Activated CD4-positive, alpha-beta memory T cell treated with anti-CD3 and anti-CD28 coated beads for 36 hours (primary cell): ENCODE results near the gene SYCN. TPM values are rescaled to one million over a fixed set of nuclear protein-coding genes. Genes with fewer than 3 reads are reported as not detected.
"Not testable (repeated sequence)": the region's sequence is repeated elsewhere in the genome, so short reads cannot be mapped to it uniquely, and the experiment has no call there.

Experiments
- CTCF ChIA-PET: fragments of 350-600 bp; sonication (Branson Sonifier 250); formaldehyde crosslinking; loops from one replicate; lab custom pipeline; 2021; ENCODE audit warnings: antibody characterized with exemption, inconsistent platforms; lab: Charles Lee
- POLR2A ChIA-PET: fragments of 350-600 bp; sonication (Branson Sonifier 250); formaldehyde crosslinking; loops from one replicate; lab custom pipeline; 2021; ENCODE audit warnings: antibody characterized with exemption; lab: Charles Lee
- DNase-seq: peaks from one replicate; pipeline ENCODE4 v3.0.0-alpha.2; 2020
- H3K27ac Mint-ChIP-seq: one replicate; pipeline ENCODE4 v1.8.0; 2021; ENCODE audit warnings: mixed read lengths
- H3K27me3 Mint-ChIP-seq: one replicate; pipeline ENCODE4 v1.8.0; 2021; ENCODE audit warnings: mixed read lengths
- H3K36me3 Mint-ChIP-seq: one replicate; pipeline ENCODE4 v1.8.0; 2021; ENCODE audit warnings: mixed read lengths
- H3K4me1 Mint-ChIP-seq: one replicate; pipeline ENCODE4 v1.8.0; 2021; ENCODE audit warnings: low read depth, mixed read lengths
- H3K4me3 Mint-ChIP-seq: one replicate; pipeline ENCODE4 v1.8.0; 2021; ENCODE audit warnings: mild to moderate bottlenecking, mixed read lengths
- H3K9me3 Mint-ChIP-seq: one replicate; pipeline ENCODE4 v1.8.0; 2021; ENCODE audit warnings: mixed read lengths
- intact Hi-C: fragments of 100-400 bp; cut with micrococcal nuclease; formaldehyde crosslinking; loops from one replicate; pipeline ENCODE4 v1.15.1; 2023
- total RNA-seq, 2 experiments: library from RNA; stranded (reverse); gene quantifications; one replicate each; pipeline ENCODE4 v1.2.3, GENCODE V29; 2021

The SYCN gene
- total RNA-seq, 2 experiments from 2014 or later, result not detected

- H3K4me1 Mint-ChIP-seq, DNase-seq, CTCF ChIA-PET, intact Hi-C loops, H3K4me3 Mint-ChIP-seq, H3K27me3 Mint-ChIP-seq, POLR2A ChIA-PET, H3K36me3 Mint-ChIP-seq, H3K9me3 Mint-ChIP-seq, H3K27ac Mint-ChIP-seq: not testable (repeated sequence)
Observed at GRCh38 chr19:39243741-39244140, 39.7 kb upstream of the SYCN start.

- intact Hi-C loops, result no loop called here
- ChIA-PET CTCF (no interaction called here), POLR2A (no interaction called here)
- H3K9me3 Mint-ChIP-seq, result no peaks in the 10 kb centered on the region
- no peak for DNase-seq
- peaks cover 20% of the 10 kb centered on the region for H3K4me1 Mint-ChIP-seq
- no peaks in the 10 kb centered on the region for H3K27me3 Mint-ChIP-seq
- H3K4me3 Mint-ChIP-seq, result no peak overlapping the region
- no peak overlapping the region for H3K27ac Mint-ChIP-seq
- H3K36me3 Mint-ChIP-seq, result no peaks in the 10 kb centered on the region
Observed at GRCh38 chr19:39240421-39240820, 36.4 kb upstream of the SYCN start.

GRCh38 chr19:39238944-39239343 is 34.9 kb upstream of the SYCN start:
- no peak overlapping the region for H3K4me3 Mint-ChIP-seq
- POLR2A ChIA-PET, result no interaction called here
- peaks cover 20% of the 10 kb centered on the region for H3K4me1 Mint-ChIP-seq
- no peaks in the 10 kb centered on the region for H3K27me3 Mint-ChIP-seq
- H3K36me3 Mint-ChIP-seq, result no peaks in the 10 kb centered on the region
- DNase-seq, result no peak
- no peak overlapping the region for H3K27ac Mint-ChIP-seq
- intact Hi-C loops, result no loop called here
- CTCF ChIA-PET, result no interaction called here
- H3K9me3 Mint-ChIP-seq, result no peaks in the 10 kb centered on the region

- intact Hi-C loops, result no loop called here
- H3K36me3 Mint-ChIP-seq, result no peaks in the 10 kb centered on the region
- POLR2A ChIA-PET, result no interaction called here
Observed at GRCh38 chr19:39238209-39238608, 34.1 kb upstream of the SYCN start.

GRCh38 chr19:39237200-39238184 is 33.4 kb upstream of the SYCN start:
- Mint-ChIP-seq H3K4me1 (peaks cover 20% of the 10 kb centered on the region), H3K9me3 (no peaks in the 10 kb centered on the region), H3K4me3 (peak overlapping the region; percentile 20), H3K27me3 (no peaks in the 10 kb centered on the region), H3K27ac (no peak overlapping the region), H3K36me3 (no peaks in the 10 kb centered on the region)
- peak; percentile 71 for DNase-seq
- intact Hi-C loops, result no loop called here
- ChIA-PET CTCF (interaction anchor here (0.7 to 1.3 kb wide), 5 partner anchors 24 to 175 kb away, joined by 3 to 4 read pairs (median 3); partner anchors contain the start of gene PLEKHG2), POLR2A (interaction anchor here (0.5 kb wide), 1 partner anchor 835 kb away, joined by 3 read pairs; no protein-coding TSS in a partner anchor)

More at GRCh38 chr19:39238209-39238608, 34.1 kb upstream of the SYCN start:
- no peaks in the 10 kb centered on the region for H3K9me3 Mint-ChIP-seq
- no peaks in the 10 kb centered on the region for H3K27me3 Mint-ChIP-seq
- no peak overlapping the region for H3K27ac Mint-ChIP-seq
- no peak for DNase-seq
- peaks cover 20% of the 10 kb centered on the region for H3K4me1 Mint-ChIP-seq
- CTCF ChIA-PET, result interaction anchor here (0.7 to 1.3 kb wide), 4 partner anchors 23 to 174 kb away, joined by 3 to 4 read pairs (median 3); partner anchors contain the start of gene PLEKHG2
- H3K4me3 Mint-ChIP-seq, result peak overlapping the region; percentile 20

GRCh38 chr19:39236527-39236926 is 32.5 kb upstream of the SYCN start:
- H3K9me3 Mint-ChIP-seq, result no peaks in the 10 kb centered on the region
- no peaks in the 10 kb centered on the region for H3K36me3 Mint-ChIP-seq
- intact Hi-C loops, result no loop called here
- POLR2A ChIA-PET, result no interaction called here
- CTCF ChIA-PET, result no interaction called here
- no peaks in the 10 kb centered on the region for H3K27me3 Mint-ChIP-seq
- no peak overlapping the region for H3K27ac Mint-ChIP-seq
- H3K4me1 Mint-ChIP-seq, result peaks cover 20% of the 10 kb centered on the region
- peak; percentile 38 for DNase-seq
- H3K4me3 Mint-ChIP-seq, result no peak overlapping the region

- Mint-ChIP-seq H3K9me3 (no peaks in the 10 kb centered on the region), H3K27ac (no peak overlapping the region), H3K36me3 (no peaks in the 10 kb centered on the region), H3K4me1 (peaks cover 12% of the 10 kb centered on the region), H3K27me3 (no peaks in the 10 kb centered on the region), H3K4me3 (no peak overlapping the region)
- POLR2A ChIA-PET, result no interaction called here
- intact Hi-C loops, result no loop called here
- CTCF ChIA-PET, result interaction anchor here (1.3 kb wide), 1 partner anchor 94 kb away, joined by 4 read pairs; no protein-coding TSS in a partner anchor
- DNase-seq, result no peak
Observed at GRCh38 chr19:39232708-39233107, 28.6 kb upstream of the SYCN start.

GRCh38 chr19:39230096-39230764 is 26.2 kb upstream of the SYCN start:
- H3K4me1 Mint-ChIP-seq, result no peaks in the 10 kb centered on the region
- no peak overlapping the region for H3K4me3 Mint-ChIP-seq
- no peaks in the 10 kb centered on the region for H3K9me3 Mint-ChIP-seq
- H3K27ac Mint-ChIP-seq, result no peak overlapping the region
- POLR2A ChIA-PET, result no interaction called here
- no peaks in the 10 kb centered on the region for H3K36me3 Mint-ChIP-seq
- CTCF ChIA-PET, result no interaction called here
- no peak for DNase-seq
- no peaks in the 10 kb centered on the region for H3K27me3 Mint-ChIP-seq
- intact Hi-C loops, result no loop called here

- intact Hi-C loops, result no loop called here
- Mint-ChIP-seq H3K36me3 (no peaks in the 10 kb centered on the region), H3K27me3 (peaks cover 18% of the 10 kb centered on the region), H3K4me3 (no peak overlapping the region), H3K4me1 (no peaks in the 10 kb centered on the region), H3K27ac (no peak overlapping the region), H3K9me3 (no peaks in the 10 kb centered on the region)
- POLR2A ChIA-PET, result no interaction called here
- DNase-seq, result no peak
- CTCF ChIA-PET, result no interaction called here
Observed at GRCh38 chr19:39224910-39225309, 20.8 kb upstream of the SYCN start.

GRCh38 chr19:39223703-39224279 is 19.7 kb upstream of the SYCN start:
- H3K9me3 Mint-ChIP-seq, result no peaks in the 10 kb centered on the region

GRCh38 chr19:39219108-39219507 is 15.0 kb upstream of the SYCN start:
- DNase-seq, intact Hi-C loops, H3K4me3 Mint-ChIP-seq, H3K4me1 Mint-ChIP-seq, POLR2A ChIA-PET, H3K27ac Mint-ChIP-seq, H3K9me3 Mint-ChIP-seq, H3K36me3 Mint-ChIP-seq: not testable (repeated sequence)
- CTCF ChIA-PET, result interaction anchor here (0.6 kb wide), 1 partner anchor 179 kb away, joined by 3 read pairs; no protein-coding TSS in a partner anchor
- H3K27me3 Mint-ChIP-seq, result peaks cover 18% of the 10 kb centered on the region

More at GRCh38 chr19:39223703-39224279, 19.7 kb upstream of the SYCN start:
- ChIA-PET POLR2A (no interaction called here), CTCF (no interaction called here)
- Mint-ChIP-seq H3K36me3 (no peaks in the 10 kb centered on the region), H3K27me3 (peaks cover 18% of the 10 kb centered on the region), H3K4me1 (no peaks in the 10 kb centered on the region), H3K27ac (no peak overlapping the region), H3K4me3 (no peak overlapping the region)
- DNase-seq, result peak; percentile 33
- intact Hi-C loops, result no loop called here
